Stimulated activated CD8-positive, alpha-beta memory T cell treated with anti-CD3 and anti-CD28 coated beads, Interleukin-4, amount 100 ng/mL, for 1 hour (primary cell): ENCODE results near the gene SNX15.
"Not testable (repeated sequence)": the region's sequence is repeated elsewhere in the genome, so short reads cannot be mapped to it uniquely, and the experiment has no call there.

Source experiments
- DNase-seq, 2 donors: peaks; one replicate each; pipeline ENCODE4 v3.0.0-alpha.2; 2020; ENCODE audit warnings: low read depth in 2 of 2, low spot score in 1 of 2

The SNX15 gene

DNA sequence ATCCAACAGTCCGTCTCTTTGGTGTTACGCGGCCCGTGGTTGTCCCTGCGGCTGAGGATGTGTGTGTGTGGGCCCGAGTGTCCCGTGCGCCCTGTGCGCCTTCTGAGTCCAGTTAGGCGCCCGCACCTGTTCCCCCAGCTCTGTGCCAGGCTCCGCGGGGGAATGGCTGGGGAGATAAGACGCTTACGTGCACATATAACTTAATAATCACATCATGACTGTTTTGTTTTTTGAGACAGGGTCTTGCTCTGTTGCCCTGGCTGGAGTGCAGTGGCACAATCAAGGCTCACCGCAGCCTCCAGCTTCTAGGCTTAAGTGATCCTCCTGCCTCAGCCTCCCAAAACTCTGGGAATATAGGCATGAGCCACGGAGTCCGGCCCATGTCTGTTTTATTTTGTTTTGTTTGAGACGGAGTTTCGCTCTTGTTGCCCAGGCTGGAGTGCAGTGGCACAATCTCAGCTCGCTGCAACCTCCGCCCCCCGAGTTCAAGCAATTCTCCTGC is 12.5 kb upstream of the SNX15 start:
- DNase-seq, result no peak

DNA sequence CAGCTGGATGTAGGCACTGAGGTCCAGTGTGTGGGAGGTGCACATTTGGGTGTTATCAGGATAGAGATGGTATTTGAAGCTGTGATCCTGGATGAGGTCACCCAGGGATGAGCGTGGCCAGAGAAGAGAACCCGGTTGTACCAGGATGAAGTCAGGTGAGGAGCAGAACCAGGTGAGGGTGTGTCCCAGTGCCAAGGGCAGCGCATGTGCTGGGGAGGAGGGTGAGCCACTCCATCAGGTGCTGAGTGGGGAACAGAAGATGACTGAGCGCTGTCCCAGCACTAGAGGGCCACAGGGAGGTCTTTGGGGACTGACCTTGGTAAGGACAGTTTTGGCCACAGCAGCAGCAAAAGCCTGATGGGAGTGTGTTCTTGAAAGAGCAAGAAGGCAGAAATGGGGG is 10.5 kb upstream of the SNX15 start:
- no peak for DNase-seq

DNA sequence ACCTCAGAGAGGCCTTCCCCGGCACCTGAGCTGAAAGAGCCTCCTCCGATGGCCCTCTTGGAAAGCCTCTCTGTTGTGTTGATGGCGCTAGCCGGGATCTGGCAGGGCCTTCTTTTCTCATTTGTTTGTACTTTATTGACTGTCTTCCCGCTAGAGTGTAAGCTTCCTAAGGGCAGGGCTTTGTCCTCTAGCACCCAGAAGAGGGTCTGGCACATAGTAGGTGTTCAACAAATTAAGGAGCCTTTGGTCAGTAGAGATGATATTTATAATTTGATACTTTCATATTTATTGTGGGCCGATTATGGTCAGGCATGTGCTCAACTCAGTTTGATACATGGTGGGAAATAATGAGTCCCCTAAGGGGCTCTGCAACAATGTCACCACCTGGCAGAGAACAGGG is 9.3 kb upstream of the SNX15 start:
- no peak for DNase-seq

DNA sequence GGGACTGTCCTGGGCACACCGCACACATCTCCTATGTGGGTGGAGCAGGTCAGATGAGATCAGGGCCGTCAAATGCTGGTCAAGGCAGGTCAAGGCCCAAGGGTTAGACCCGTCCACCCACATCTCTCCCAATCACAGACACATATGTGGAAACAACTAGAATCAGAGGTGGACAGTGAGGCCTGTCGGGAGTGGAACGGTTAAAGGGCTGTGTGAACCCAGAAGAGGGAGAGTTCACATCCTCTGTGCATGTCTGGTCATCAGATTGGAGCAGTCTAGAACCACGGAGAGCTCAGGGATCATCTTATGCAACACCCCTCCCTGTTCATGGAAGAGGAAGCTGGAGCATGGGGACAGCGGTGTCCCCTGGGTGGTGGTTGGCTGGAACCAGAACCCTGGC is 7.4 kb upstream of the SNX15 start:
- no peak for DNase-seq

DNA sequence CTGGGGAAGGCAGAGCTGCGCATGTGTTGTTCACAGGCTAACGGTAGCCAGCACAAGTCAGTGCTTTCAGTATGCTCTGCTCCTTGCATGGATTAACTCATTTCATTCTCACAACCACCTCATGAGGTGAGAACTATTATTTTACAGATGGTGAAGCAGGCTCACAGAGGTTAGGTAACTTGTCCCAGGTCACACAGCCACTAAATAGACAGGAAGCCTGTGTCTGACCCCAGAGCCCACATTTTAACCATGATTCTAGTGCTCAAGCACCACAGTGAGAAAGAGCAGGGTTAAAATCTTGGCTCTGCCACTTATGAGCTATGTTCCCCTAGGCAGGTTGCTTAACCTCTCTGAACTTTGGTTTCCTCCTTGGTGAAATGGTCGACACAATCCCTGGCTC is 6.2 kb upstream of the SNX15 start:
- DNase-seq, result no peak

DNA sequence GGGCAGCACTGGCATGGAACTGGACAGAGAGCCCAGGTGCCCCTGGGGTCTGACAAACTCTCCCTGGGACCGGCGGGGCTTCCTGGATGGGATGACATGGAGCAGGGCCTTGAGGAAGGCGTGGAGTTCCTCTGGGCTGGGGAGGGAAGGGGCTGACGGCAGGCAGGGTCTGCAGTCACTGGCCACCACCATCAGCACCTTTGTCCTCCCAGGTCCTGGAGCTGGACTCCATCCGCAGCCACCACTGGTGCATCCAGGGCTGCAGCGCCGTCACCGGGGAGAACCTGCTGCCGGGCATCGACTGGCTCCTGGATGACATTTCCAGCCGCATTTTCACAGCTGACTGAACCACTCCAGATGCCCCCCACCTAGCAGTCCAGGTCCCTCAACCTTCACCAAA is 5.7 kb upstream of the SNX15 start:
- no peak for DNase-seq

DNA sequence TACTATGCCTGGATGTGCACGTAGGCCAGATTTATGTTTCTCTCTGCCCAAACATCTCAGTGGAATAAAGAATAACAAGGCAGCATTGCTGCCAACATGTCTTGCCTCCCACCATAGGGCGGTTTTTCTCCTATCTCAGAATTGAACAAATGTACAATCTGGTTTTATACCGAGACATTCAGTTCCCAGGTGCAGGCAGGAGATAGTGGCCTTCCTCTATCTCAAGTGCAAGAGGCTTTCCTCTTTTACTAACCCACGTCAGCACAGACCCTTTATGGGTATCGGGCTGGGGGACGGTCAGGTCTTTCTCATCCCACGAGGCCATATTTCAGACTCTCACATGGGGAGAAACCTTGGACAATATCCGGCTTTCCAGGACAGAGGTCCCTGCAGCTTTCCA is 3.7 kb upstream of the SNX15 start:
- DNase-seq, result not testable (repeated sequence)

DNA sequence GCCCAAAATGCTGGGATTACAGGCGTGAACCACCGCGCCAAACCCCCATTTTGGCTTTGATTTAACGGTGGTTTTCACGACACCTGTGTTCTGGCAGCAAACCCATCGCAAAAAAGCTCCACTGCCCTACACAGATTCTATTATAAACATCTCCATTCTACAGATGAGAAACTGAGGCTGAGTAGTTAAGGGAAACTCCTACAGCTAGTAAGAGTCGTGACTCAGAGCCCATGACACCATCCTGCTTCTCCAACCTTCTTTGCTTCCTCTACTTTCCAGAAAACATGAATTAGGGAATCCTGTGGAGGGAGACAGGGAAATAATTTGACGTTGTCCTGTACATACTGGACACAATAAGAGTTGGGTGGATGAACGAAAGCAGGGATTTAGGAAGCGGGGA is 429 bp upstream of the SNX15 start:
- DNase-seq, result no peak

DNA sequence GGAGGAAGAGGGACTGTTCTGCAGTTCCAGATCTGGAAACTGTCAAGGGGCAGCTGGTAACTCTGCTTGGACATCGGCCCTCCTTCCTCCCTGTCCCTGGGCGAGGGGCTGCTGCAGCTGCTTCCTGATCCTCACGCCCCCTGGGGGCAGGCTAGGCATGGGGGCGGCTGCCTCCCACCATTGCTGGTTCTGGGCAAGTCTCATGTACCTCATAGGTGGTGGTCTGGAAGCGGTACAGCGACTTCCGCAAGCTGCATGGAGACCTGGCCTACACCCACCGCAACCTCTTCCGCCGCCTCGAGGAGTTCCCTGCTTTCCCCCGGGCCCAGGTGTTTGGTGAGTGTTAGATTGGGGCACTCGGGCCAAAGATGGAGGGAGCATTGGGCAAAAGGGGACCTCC is 5.0 kb downstream of the SNX15 start:
- no peak for DNase-seq

DNA sequence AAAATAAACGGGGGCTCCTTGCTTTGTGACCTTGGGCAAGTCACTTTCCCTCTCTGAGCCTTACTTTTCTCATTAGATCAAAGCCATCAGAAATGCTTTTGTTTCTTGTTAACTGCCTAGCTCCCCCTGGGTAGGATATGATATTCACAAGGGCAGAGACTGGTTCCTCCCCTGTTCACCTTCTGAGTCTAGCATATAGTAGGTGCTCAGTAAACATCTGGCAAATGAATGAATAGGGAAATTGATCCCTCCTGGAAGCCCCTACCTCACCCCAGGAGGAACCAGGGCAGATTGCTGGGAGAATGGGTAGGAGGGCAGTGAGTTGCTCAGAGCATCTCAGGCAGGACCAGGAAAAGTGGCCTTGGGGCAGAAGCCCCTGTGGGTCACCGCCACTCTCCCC is 7.2 kb downstream of the SNX15 start:
- DNase-seq, result no peak

DNA sequence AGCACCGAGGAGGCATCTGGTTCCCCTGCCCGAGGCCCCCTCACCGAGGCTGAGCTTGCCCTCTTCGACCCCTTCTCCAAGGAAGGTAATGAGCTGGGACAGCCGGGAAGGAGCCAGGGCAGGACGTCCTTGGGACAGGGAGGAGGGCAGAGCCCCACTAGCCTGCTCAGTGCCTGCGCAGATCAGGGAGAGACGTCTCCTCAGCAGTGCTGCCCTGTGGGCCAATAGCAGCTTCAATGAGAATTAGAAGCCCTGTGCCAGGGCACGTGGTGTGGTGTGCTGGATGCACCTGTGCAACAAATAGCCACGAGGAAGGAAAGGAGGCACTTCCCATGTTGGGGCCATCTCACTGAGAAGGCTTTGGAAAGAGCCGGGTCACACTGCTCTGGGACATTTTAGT is 8.3 kb downstream of the SNX15 start:
- no peak for DNase-seq

DNA sequence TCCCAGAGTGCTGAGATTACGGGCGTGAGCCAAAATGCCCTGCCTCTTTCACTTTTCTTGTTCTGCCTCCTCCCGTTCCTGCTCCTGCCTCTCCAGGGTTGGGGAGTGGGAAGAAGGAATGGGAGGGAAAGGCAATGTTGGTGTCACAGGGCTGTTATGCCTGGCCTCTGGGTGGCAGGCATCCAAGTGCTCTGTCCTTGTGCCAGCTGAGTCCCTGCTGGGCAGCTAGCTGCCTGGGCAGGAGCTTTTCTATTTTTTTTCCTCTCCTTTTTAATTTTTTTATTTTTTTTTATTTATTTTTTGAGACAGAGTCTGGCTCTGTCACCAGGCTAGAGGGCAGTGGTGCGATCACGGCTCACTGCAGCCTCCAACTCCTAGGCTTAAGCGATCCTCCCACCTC is 9.7 kb downstream of the SNX15 start:
- no peak for DNase-seq

DNA sequence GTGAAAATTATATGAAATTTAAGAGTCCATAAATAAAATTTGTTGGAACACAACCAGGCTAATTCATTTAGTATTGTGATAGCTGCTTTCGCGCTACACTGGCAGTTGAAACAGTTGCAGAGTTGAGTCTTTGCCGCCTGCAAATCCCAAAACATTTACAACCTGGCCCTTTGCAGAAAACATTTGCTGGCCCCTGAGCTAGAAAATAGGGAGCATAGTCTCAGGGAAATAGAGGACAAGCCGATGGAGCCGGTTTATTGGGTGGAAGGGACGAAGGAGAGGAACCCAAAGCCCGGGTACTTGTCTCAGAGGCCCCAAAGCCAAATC is 13.2 kb downstream of the SNX15 start:
- no peak for DNase-seq

DNA sequence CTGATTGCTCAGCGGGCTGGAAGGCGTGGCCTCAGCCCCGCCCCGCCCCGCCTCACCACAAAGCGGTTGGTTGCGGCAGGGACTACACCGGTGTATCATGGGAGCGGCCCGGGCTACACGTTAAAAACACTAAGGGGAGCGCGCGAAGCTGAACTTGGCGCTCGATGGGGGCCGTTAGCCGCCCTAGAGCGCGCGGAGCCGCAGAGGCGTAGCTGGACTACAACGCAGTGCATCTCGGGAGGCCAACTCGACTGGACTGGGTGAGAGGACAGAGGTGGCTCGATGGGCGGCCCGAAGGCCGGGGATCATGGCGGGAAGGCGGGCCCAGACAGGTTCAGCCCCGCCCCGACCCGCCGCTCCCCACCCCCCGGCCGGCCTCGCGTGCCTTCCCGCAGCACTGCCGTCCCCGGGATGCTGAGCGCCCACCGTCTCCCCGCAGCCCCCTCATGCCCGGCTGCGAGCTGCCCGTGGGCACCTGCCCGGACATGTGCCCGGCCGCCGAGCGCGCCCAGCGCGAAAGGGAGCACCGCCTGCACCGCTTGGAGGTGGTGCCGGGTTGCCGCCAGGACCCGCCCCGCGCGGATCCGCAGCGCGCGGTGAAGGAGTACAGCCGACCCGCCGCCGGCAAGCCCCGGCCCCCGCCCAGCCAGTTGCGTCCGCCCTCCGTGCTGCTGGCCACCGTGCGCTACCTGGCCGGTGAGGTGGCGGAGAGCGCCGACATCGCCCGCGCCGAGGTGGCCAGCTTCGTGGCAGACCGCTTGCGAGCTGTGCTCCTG is 13.8 kb downstream of the SNX15 start, which contains the start of gene SAC3D1:
Gene SAC3D1, plus strand, starts transcription at position 364 of the 776 bp plus-strand sequence. Its CDS starts 83 bp downstream, at position 447.
- peak; percentile 51 to 73 for DNase-seq

DNA sequence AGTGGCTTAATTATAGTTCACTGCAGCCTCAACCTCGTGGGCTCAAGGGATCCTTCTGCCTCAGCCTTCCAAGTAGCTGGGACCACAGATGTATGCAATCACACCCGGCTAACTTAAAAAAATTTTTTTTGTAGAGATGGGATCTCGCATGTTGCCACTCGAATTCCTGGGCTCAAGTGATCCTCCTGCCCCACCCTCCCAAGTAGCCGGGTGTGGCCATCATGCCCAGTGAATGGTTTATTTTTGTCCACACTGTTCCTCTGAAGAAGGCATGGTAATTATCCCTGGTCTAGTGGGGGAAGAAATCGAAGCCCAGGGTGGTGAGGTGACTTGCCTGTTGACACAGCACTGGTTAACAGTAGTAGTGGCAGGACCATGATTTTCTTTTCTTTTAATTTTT is 15.7 kb downstream of the SNX15 start:
- DNase-seq, result no peak

DNA sequence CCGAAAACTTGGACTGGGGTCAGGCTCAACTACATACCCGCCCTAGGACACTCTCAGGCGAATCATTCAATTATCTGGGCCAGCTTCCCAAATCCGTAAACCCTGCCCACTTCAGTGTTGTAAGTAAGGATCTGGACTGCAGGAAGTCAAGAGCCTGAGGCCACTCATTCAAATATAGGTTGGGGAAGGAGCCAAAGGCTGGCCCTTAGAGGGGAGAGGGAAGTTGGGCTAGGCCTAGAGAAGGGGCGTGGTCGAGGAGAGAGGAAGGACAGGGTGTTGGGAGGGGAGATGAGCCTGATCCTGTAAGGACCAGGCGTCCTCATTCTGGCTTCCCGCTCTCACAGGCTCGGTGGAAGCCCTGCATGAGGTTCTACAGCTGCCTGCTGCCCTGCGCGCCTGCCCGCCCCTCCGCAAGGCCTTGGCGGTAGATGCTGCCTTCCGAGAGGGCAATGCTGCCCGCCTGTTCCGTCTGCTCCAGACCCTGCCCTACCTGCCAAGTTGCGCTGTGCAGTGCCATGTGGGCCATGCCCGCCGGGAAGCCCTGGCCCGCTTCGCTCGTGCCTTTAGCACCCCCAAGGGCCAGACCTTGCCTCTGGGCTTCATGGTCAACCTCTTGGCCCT is 16.8 kb downstream of the SNX15 start:
- no peak for DNase-seq

DNA sequence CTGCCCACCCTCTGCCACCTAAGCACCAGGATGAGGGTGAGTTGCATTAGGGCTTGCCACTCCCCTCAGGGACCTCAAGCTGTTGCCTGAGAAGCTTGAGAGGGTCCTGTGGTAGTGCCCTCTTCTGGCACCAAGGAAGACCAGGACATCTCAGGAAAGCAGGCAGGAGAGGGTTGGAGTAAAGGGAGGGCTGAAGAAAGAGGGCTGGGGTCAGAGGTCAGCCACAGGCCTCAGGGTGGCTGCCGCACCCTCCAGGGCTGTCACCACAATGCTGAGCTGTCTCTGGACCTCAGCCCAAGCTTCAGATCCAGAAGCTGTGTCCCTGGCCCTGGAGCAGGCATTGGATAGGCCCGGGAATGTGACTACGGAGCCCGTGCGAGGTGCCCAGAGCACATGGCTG is 17.8 kb downstream of the SNX15 start:
- DNase-seq, result no peak

DNA sequence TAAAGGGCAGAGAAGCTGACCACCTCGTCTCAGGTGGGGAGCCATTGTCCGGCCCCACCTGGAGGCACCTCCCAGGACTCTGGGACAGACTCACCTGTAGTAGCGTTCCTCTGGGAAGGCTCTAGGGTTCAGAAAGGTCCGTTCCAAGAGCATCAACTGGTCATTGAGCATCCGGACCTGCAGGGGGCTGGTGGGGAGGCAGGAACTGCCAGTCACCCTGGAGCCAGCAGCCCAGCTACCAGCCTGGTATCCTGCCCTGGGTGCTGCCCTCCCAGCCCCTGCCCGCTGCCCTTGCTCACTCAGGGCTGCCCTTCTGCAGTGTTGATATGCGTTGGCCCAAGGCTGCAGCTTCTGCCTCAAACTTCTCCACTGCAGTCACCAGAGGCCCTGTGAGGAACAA is 18.5 kb downstream of the SNX15 start:
- DNase-seq, result no peak

DNA sequence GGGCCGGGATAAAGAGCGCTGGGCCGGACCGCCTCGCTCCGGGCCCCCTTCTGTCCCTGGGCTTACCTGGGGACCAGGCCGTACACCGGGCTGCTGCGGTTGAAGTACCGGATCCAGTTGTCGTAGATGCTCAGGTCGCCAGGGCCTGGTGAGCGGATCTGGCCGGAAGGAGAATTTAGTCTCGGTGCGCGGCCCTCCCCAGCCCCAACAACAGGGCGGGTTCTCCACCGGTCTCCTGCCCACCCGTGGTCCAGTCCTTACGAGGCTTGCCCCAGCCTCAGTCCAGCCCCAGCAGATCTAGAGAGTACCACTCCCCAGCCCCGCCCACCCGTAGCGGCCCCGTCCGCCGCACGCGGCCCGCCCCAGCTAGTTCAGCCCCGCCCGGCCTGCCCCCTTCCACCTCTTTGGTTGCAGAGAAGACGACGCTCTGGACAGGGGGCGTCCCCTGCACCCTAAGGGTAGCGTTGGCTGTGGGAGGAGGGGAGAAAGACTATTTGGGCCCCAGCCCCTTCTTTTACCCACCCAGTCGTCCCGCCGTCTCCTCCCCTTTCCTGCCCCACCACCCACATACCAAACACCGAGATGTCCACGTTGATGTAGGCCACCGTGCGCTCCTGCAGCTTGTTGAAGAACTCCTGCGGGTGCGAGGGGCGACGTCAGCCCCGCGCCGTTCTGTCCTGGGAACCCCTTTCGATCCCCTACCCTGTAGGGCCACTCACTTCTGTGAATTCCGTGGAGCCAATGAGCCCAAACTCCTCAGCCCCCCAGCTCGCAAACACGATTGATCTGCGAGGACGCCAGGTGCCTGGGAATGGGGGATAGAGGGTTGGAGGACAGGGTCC is 20.6 kb downstream of the SNX15 start:
- DNase-seq, result no peak

DNA sequence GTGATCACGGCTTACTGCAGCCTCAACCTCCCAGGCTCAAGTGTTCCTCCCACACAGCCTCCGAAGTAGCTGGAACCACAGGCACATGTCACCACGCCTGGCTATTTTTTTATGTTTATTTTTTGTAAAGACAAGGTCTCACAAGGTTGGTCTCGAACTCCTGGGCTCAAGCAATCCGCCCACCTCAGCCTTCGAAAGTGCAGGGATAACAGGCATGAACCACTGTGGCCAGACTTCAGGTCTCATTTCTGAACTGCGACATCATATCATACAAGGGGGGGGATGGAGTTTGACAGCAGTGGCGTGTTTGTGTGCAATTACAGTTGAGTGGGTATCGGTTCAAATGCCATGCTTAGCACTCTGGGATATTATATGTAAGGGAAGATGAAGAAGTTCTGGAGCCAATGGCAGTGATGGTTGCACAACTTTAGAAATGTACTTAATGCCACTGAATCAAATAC is 24.2 kb downstream of the SNX15 start:
- DNase-seq, result no peak

DNA sequence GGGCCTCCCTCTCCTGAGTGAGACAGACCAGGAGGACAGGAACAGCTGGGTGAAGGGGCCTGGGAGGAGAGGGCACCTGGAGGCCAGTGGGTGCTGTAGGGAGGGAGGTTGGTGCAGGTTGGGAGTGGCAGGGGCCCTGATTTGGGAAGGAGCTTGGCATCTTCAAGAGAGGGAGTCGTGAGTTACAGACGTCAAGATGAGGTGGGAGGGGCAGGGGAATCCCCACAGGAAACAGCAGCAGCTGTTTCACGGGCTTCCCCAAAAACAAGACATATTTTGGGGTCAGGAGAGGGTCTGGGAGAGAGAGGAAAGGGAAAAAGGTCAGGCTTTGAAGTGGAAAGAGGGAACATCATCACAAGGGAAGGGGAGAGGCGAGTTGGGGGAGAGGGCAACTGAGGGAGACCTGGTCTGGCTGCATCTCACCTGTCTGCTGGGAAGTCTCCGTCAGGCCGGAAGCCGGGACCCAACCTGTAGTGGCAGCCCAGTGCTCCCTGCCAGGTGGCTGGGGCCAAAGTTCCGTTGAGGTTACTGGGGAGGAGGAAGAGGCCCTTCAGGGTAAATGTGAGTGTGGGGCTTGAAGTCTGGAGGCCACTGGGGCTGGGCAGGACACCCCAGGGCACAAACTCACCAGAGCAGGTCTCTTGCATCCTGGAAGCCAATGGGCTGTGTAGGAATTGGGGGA is 26.7 kb downstream of the SNX15 start:
- DNase-seq, result no peak
